ENCODE results near the gene KIAA1191. TPM values are rescaled to one million over a fixed set of nuclear protein-coding genes. Genes with fewer than 3 reads are reported as not detected.

The KIAA1191 gene
- total RNA-seq, 4 donors from 2014 or later: 77.6 to 96.5 (median 83.3) TPM

DNA sequence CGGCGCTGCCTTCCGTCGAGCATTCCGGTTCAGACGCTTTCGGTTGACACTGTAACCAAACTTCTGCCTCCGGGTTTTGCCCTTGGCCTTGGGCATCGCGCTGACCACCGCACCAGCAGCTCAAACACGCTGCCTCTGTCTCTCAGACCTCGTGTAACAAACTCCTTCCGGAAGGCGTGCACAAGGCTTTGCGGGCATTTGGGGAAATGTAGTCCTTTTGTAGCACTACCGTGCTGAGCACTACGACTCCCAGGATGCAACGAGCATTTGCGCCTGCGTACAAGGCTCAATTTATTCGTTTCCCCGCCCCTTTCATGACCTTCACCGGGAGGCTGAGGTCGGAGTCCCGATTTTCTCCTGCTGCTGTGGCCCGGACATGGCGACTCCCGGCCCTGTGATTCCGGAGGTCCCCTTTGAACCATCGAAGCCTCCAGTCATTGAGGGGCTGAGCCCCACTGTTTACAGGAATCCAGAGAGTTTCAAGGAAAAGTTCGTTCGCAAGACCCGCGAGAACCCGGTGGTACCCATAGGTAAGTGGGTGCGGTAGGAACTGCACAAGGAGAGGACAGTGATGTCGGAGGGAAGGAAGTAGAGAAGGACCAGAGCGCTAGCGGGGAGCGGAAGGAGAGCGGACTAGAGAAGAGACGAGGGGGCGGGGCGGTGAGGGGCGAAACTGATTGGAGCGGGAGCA, 27.0 kb upstream of the KIAA1191 start, which contains the start of the genes HIGD2A and NOP16:
Gene HIGD2A, plus strand, starts transcription at position 308 of the 691 bp plus-strand sequence. Its CDS starts 69 bp downstream, at position 377.
Gene NOP16, minus strand, starts transcription at position 155 of the 691 bp plus-strand sequence. Its CDS starts 59 bp downstream, at position 96.
- Histone ChIP-seq H3K27ac (peak within 1 kb of the TSS; percentile 86 to 98 (median 95)), H3K27me3 (no peaks in the 10 kb centered on the region), H3K9me3 (no peaks in the 10 kb centered on the region), H3K36me3 (peaks cover 0 to 52% (median 0%) of the 10 kb centered on the region in 3 donors), H3K4me3 (peak within 1 kb of the TSS; percentile 51 to 92 (median 73)), H3K4me1 (peaks cover 0 to 21% (median 7%) of the 10 kb centered on the region in 4 donors)
- TF ChIP-seq CTCF (IDR thresholded peaks at IDR 0.05): peak in 3 of 6 experiments; percentile 42 to 50 (median 46)
- TF ChIP-seq POLR2A (IDR thresholded peaks at IDR 0.05): no peak
- peak; percentile 99 to 100 (median 100) for DNase-seq

- H3K4me1 ChIP-seq: peaks cover 0 to 21% (median 7%) of the 10 kb centered on the region in 4 donors
- H3K36me3 ChIP-seq: peaks cover 0 to 54% (median 0%) of the 10 kb centered on the region in 3 donors
- peak overlapping the region; percentile 86 to 98 (median 95) for H3K27ac ChIP-seq
- H3K27me3 ChIP-seq: no peaks in the 10 kb centered on the region
- TF ChIP-seq POLR2A (IDR thresholded peaks at IDR 0.05) (no peak), CTCF (IDR thresholded peaks at IDR 0.05) (no peak)
- DNase-seq: peak in 1 of 3 donors; percentile 54
- no peaks in the 10 kb centered on the region for H3K9me3 ChIP-seq
- peak overlapping the region; percentile 51 to 92 (median 73) for H3K4me3 ChIP-seq
Observed at GRCh38 chr5:176388003-176388443, 26.5 kb upstream of the KIAA1191 start.

DNA sequence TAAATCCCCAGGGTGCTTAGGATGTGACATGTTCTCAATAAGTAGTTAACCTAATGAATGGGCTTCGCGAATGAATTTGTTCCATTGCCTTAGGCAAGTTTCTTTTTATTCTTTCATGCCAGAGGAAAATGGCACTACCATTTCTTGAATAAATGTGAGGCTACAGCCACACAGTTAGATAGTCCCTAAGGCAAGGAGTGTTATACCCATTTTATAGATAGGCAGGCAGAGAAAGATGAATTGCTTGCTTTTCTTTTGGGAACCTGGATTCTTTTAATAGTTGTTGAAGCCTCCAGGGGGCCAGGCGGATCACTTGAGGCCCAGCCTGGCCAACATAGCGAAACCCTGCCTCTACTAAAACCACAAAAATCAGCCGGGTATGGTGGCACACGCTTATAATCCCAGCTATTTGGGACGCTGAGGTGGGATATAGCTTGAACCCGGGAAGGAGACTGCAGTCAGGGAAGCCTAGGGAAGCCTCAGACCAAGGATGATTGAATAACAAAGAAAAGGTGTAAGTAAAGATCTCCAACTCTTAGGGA, 25.9 kb upstream of the KIAA1191 start:
- Histone ChIP-seq H3K36me3 (peaks cover 0 to 53% (median 0%) of the 10 kb centered on the region in 3 donors), H3K4me3 (peak overlapping the region; percentile 51 to 92 (median 73)), H3K27me3 (no peaks in the 10 kb centered on the region), H3K4me1 (peaks cover 0 to 21% (median 7%) of the 10 kb centered on the region in 4 donors), H3K9me3 (no peaks in the 10 kb centered on the region), H3K27ac (no peak overlapping the region)
- peak in 1 of 3 donors; percentile 18 for DNase-seq
- no peak for TF ChIP-seq CTCF (IDR thresholded peaks at IDR 0.05)

DNA sequence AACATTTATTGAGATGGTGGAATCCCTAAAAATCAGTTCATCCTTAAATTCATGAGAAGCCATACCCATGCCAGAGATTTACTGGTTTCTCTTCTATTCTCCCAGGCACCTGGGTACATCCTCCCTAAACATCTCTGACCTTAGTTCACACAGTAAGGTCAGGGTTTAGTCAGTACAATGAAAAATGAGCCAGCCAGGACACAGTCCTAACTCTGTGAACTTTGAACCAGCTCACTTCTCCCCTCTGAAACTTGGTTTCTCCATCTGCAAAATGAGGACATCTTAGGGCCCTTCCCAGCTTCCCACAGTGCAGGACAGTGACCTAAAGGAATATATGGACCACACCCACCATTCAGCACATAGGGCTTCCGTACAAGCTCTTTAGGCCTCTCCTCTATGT, 24.9 kb upstream of the KIAA1191 start:
- Histone ChIP-seq H3K36me3 (peaks cover 0 to 53% (median 0%) of the 10 kb centered on the region in 3 donors), H3K27ac (no peak overlapping the region), H3K9me3 (no peaks in the 10 kb centered on the region), H3K4me3 (no peak overlapping the region), H3K27me3 (no peaks in the 10 kb centered on the region), H3K4me1 (peaks cover 0 to 21% (median 7%) of the 10 kb centered on the region in 4 donors)
- no peak for TF ChIP-seq POLR2A (IDR thresholded peaks at IDR 0.05)
- no peak for TF ChIP-seq CTCF (IDR thresholded peaks at IDR 0.05)
- no peak for DNase-seq

DNA sequence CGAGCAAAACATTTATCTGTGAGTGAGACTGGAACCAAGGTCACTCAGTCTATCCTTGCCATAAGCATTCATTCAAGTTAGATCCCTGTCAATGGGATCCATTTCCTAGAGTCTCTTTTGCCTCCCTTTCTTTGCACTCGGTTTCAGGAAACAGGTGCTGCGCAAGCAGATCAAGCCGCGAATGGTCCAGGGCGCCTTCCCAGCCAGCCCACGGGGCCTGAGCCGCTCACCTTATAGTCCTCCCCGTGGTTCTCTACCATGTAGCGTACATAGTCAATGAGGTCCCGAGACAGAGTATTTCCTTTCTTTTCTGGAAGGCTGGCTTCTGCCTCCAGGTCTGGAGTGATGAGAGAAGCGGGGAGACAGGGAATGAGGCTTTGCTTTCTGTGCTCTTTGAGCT, 23.4 kb upstream of the KIAA1191 start:
- no peaks in the 10 kb centered on the region for H3K9me3 ChIP-seq
- H3K27me3 ChIP-seq: no peaks in the 10 kb centered on the region
- peaks cover 0 to 45% (median 0%) of the 10 kb centered on the region in 3 donors for H3K36me3 ChIP-seq
- DNase-seq: peak in 1 of 3 donors; percentile 19
- no peak overlapping the region for H3K4me3 ChIP-seq
- TF ChIP-seq POLR2A (IDR thresholded peaks at IDR 0.05): no peak
- TF ChIP-seq CTCF (IDR thresholded peaks at IDR 0.05): no peak
- peaks cover 0 to 21% (median 7%) of the 10 kb centered on the region in 4 donors for H3K4me1 ChIP-seq
- H3K27ac ChIP-seq: no peak overlapping the region

All from Peyer's patch (tissue), 4 donors.